HEK293 (cell line): ENCODE data around the gene ANKRD23.
A peak's percentile ranks its signal among the peaks of the same experiment; 100 is the strongest.

Experiments
- BCL11A ChIP-seq: fragments of 450-650 bp; formaldehyde crosslinking; IDR thresholded peaks from 2 replicates; pipeline ENCODE4 v1.5.1; 2016; ENCODE audit warnings: low read depth, missing biosample characterization, missing genetic modification characterization
- EGR2 ChIP-seq: fragments of 450-650 bp; formaldehyde crosslinking; IDR thresholded peaks from 2 replicates; pipeline ENCODE4 v1.5.1; 2016; ENCODE audit warnings: low read depth, missing biosample characterization, missing genetic modification characterization
- PRDM10 ChIP-seq: fragments of 450-650 bp; formaldehyde crosslinking; IDR thresholded peaks from 2 replicates; pipeline ENCODE4 v1.5.1; 2016; ENCODE audit warnings: missing biosample characterization, missing genetic modification characterization
- PRDM6 ChIP-seq: fragments of 450-650 bp; formaldehyde crosslinking; IDR thresholded peaks from 2 replicates; pipeline ENCODE4 v1.5.1; 2017; ENCODE audit warnings: missing biosample characterization, missing genetic modification characterization
- SCRT1 ChIP-seq: fragments of 450-650 bp; formaldehyde crosslinking; IDR thresholded peaks from 2 replicates; pipeline ENCODE4 v1.5.1; 2016; ENCODE audit warnings: missing biosample characterization, missing genetic modification characterization, borderline replicate concordance
- SP3 ChIP-seq: fragments of 450-650 bp; formaldehyde crosslinking; IDR thresholded peaks from 2 replicates; pipeline ENCODE4 v1.5.1; 2016; ENCODE audit warnings: missing biosample characterization, missing genetic modification characterization
- TCF7L2 ChIP-seq: IDR thresholded peaks from 2 replicates; pipeline ENCODE4 v1.6.1; 2011; ENCODE audit warnings: low read depth, mild to moderate bottlenecking, inconsistent platforms, low read length, moderate library complexity, borderline replicate concordance
- TSHZ1 ChIP-seq: fragments of 450-650 bp; formaldehyde crosslinking; IDR thresholded peaks from 2 replicates; pipeline ENCODE4 v1.5.1; 2016; ENCODE audit warnings: missing biosample characterization, missing genetic modification characterization, borderline replicate concordance
- YY1 ChIP-seq: fragments of 450-650 bp; formaldehyde crosslinking; IDR thresholded peaks from 2 replicates; pipeline ENCODE4 v1.5.1; 2018; ENCODE audit warnings: missing biosample characterization, missing genetic modification characterization
- ZBTB7A ChIP-seq: fragments of 450-650 bp; formaldehyde crosslinking; IDR thresholded peaks from 2 replicates; pipeline ENCODE4 v1.5.1; 2016; ENCODE audit warnings: low read depth, missing biosample characterization, missing genetic modification characterization
- ZBTB8A ChIP-seq: fragments of 450-650 bp; formaldehyde crosslinking; IDR thresholded peaks from 2 replicates; pipeline ENCODE4 v1.5.1; 2016; ENCODE audit warnings: missing biosample characterization, missing genetic modification characterization
- ZNF133 ChIP-seq: fragments of 450-650 bp; formaldehyde crosslinking; IDR thresholded peaks from 2 replicates; pipeline ENCODE4 v1.5.1; 2016; ENCODE audit warnings: missing biosample characterization, missing genetic modification characterization
- ZNF148 ChIP-seq: fragments of 450-650 bp; formaldehyde crosslinking; IDR thresholded peaks from 2 replicates; pipeline ENCODE4 v1.5.0; 2017; ENCODE audit warnings: missing biosample characterization, missing genetic modification characterization, borderline replicate concordance
- ZNF2 ChIP-seq: fragments of 450-650 bp; formaldehyde crosslinking; IDR thresholded peaks from 2 replicates; pipeline ENCODE4 v1.5.1; 2016; ENCODE audit warnings: missing biosample characterization, missing genetic modification characterization
- ZNF266 ChIP-seq: fragments of 450-650 bp; formaldehyde crosslinking; IDR thresholded peaks from 2 replicates; pipeline ENCODE4 v1.5.1; 2016; ENCODE audit warnings: missing biosample characterization, missing genetic modification characterization, low read depth
- ZNF423 ChIP-seq: fragments of 450-650 bp; formaldehyde crosslinking; IDR thresholded peaks from 2 replicates; pipeline ENCODE4 v1.5.1; 2016; ENCODE audit warnings: missing biosample characterization, missing genetic modification characterization
- ZNF449 ChIP-seq: fragments of 450-650 bp; formaldehyde crosslinking; IDR thresholded peaks from 2 replicates; pipeline ENCODE4 v1.5.1; 2017; ENCODE audit warnings: missing biosample characterization, mild to moderate bottlenecking, missing genetic modification characterization, moderate library complexity
- ZNF488 ChIP-seq: fragments of 450-650 bp; formaldehyde crosslinking; IDR thresholded peaks from 2 replicates; pipeline ENCODE4 v1.5.1; 2016; ENCODE audit warnings: missing biosample characterization, missing genetic modification characterization
- ZNF501 ChIP-seq: fragments of 450-650 bp; formaldehyde crosslinking; IDR thresholded peaks from 2 replicates; pipeline ENCODE4 v1.5.1; 2016; ENCODE audit warnings: missing biosample characterization, missing genetic modification characterization
- ZNF560 ChIP-seq: fragments of 450-650 bp; formaldehyde crosslinking; IDR thresholded peaks from 2 replicates; pipeline ENCODE4 v1.5.1; 2017; ENCODE audit warnings: missing biosample characterization, missing genetic modification characterization, borderline replicate concordance
- ZNF645 ChIP-seq: fragments of 450-650 bp; formaldehyde crosslinking; IDR thresholded peaks from 2 replicates; pipeline ENCODE4; 2016; ENCODE audit warnings: missing biosample characterization, missing genetic modification characterization
- ZNF707 ChIP-seq: fragments of 450-650 bp; formaldehyde crosslinking; IDR thresholded peaks from 2 replicates; pipeline ENCODE4 v1.5.1; 2016; ENCODE audit warnings: missing biosample characterization, missing genetic modification characterization
- ZNF785 ChIP-seq: fragments of 450-650 bp; formaldehyde crosslinking; IDR thresholded peaks from 2 replicates; pipeline ENCODE4 v1.5.1; 2016; ENCODE audit warnings: missing biosample characterization, missing genetic modification characterization
- ZXDB ChIP-seq: fragments of 450-650 bp; formaldehyde crosslinking; IDR thresholded peaks from 2 replicates; pipeline ENCODE4 v1.5.1; 2016; ENCODE audit warnings: missing biosample characterization, missing genetic modification characterization

The ANKRD23 gene

GRCh38 chr2:96857667-96858372 lies 14.0 kb upstream of the ANKRD23 start, which contains the start of gene ANKRD39 (continued):
- TF ChIP-seq ZNF449 (tag by site-specific recombination) (no peak), ZNF133 (tag by site-specific recombination) (no peak), TSHZ1 (no peak), PRDM6 (tag by site-specific recombination) (no peak), EGR2 (tag by site-specific recombination) (no peak), ZNF148 (tag by site-specific recombination) (no peak), YY1 (tag by site-specific recombination) (peak; percentile 46), SCRT1 (no peak), ZNF707 (tag by site-specific recombination) (no peak), PRDM10 (tag by site-specific recombination) (no peak), ZNF560 (tag by site-specific recombination) (no peak), SP3 (tag by site-specific recombination) (peak; percentile 90), ZNF785 (tag by site-specific recombination) (no peak), ZNF645 (no peak), ZNF501 (tag by site-specific recombination) (peak; percentile 52; the same call in 1 of the 2 replicates), ZNF423 (tag by site-specific recombination) (no peak), ZXDB (tag by site-specific recombination) (peak; percentile 46), ZNF2 (tag by site-specific recombination) (no peak), TCF7L2 (no peak), BCL11A (tag by site-specific recombination) (no peak), ZBTB8A (peak; percentile 93), ZNF266 (tag by site-specific recombination) (no peak), ZNF488 (tag by site-specific recombination) (no peak), ZBTB7A (tag by site-specific recombination) (no peak)
